Purkinje cell (primary cell): ENCODE results near the gene RUSC2. TPM values are rescaled to one million over a fixed set of nuclear protein-coding genes. Genes with fewer than 3 reads are reported as not detected.

Experiments used
- polyA plus RNA-seq: library from polyadenylated mRNA; unstranded; fragments of >200 nt; fragmentation: Nextera tagmentation; gene quantifications from 2 replicates; pipeline ENCODE4 v1.2.1, GENCODE V29; 2014

RUSC2 gene
- 2.2 and 3.3 TPM in 2 replicates for polyA plus RNA-seq

GRCh38 chr9:35489313-35490154 lies at the start of gene RUSC2:
TSS of gene RUSC2 (plus strand) at chr9:35490111. CDS start at chr9:35546522, 56,411 bp downstream.

Other genes starting within 250 kb of the RUSC2 start
- 2.9 and 3.3 TPM in 2 replicates for gene TESK1, start 115.2 kb downstream of the RUSC2 start, polyA plus RNA-seq
- not detected in 2 replicates for gene CD72, start 128.3 kb downstream of the RUSC2 start, polyA plus RNA-seq
- gene SIT1, start 160.8 kb downstream of the RUSC2 start, polyA plus RNA-seq, result not detected in 2 replicates
- gene RMRP, start 167.9 kb downstream of the RUSC2 start, polyA plus RNA-seq, result not detected in 2 replicates
- 6.2 and 18.5 TPM in 2 replicates for gene CCDC107, start 168.2 kb downstream of the RUSC2 start, polyA plus RNA-seq
- 0.21 TPM in 1 of 2 replicates, not detected in the other for gene ARHGEF39, start 175.1 kb downstream of the RUSC2 start, polyA plus RNA-seq
- gene CA9, start 183.8 kb downstream of the RUSC2 start, polyA plus RNA-seq, result not detected in 2 replicates
- 11.3 and 17.9 TPM in 2 replicates for gene TPM2, start 199.8 kb downstream of the RUSC2 start, polyA plus RNA-seq
- gene TLN1, start 242.1 kb downstream of the RUSC2 start, polyA plus RNA-seq, result 0.22 and 1.1 TPM in 2 replicates
- gene CREB3, start 242.6 kb downstream of the RUSC2 start, polyA plus RNA-seq, result 14.3 and 17.7 TPM in 2 replicates